Esophagus squamous epithelium (tissue), 4 donors: Measurements from ENCODE around the gene SLC44A3.

Source experiments
- CTCF ChIP-seq, 6 experiments: fragments of 450-650 bp in 4 of 6; fragments of 200-600 bp in 2 of 6; sonication (generic) in 2 of 6; IDR thresholded peaks; one replicate each; pipeline ENCODE4 v1.5.1; 2016 to 2019; ENCODE audit warnings: antibody characterized with exemption in 6 of 6, mild to moderate bottlenecking in 4 of 6, moderate library complexity in 4 of 6
- POLR2A ChIP-seq, 4 donors: fragments of 450-650 bp; IDR thresholded peaks; one replicate each; pipeline ENCODE4 v1.6.1; 2017; ENCODE audit warnings: antibody characterized with exemption in 4 of 4, mild to moderate bottlenecking in 4 of 4, moderate library complexity in 3 of 4

DNA sequence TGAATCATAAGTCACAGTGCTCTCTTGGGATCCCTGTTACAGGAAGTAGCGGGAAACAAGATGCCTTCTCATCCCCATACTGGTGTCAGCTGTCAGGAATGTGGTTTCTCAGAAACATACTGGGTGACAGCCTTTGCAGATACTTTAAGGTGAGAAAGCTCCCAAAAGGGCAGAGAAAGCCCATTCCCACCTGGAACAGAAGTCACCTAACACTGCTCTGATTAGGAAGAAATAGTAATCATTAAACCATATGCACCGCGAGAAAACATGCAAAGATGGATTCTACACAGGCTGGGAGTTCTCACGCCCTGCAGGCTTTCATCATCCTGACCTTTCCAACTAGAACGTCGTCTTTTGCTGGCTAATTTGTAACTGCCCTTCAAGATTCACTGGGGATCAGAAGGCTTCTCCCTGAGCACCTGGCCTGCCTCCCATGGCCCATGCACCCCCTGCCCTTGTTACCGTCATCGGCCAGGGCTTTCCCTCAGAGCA lies 46.2 kb upstream of the SLC44A3 start:
- TF ChIP-seq CTCF (IDR thresholded peaks at IDR 0.05) = no peak
- TF ChIP-seq POLR2A (IDR thresholded peaks at IDR 0.05) = no peak
